H9 (cell line): ENCODE results near the gene EZH2. TPM values are rescaled to one million over a fixed set of nuclear protein-coding genes. Genes with fewer than 3 reads are reported as not detected.

Experiments
- DNase-seq: peaks from one replicate; pipeline ENCODE4 v3.0.0-alpha.2; 2017
- H2AFZ ChIP-seq: one replicate; pipeline ENCODE4 v1.6.1; 2013; ENCODE audit warnings: mild to moderate bottlenecking, low read length, control low read depth, moderate library complexity
- H2AK5ac ChIP-seq: 2 replicates; pipeline ENCODE4 v1.6.1; 2013; ENCODE audit warnings: low read length, control low read depth, mixed read lengths; ENCODE audit not compliant: insufficient read length
- H2BK120ac ChIP-seq: one replicate; pipeline ENCODE4 v1.6.1; 2013; ENCODE audit warnings: low read depth, mild to moderate bottlenecking, low read length, control low read depth, inconsistent platforms; ENCODE audit not compliant: poor library complexity, severe bottlenecking
- H2BK12ac ChIP-seq: 2 replicates; pipeline ENCODE4 v1.6.1; 2013; ENCODE audit warnings: low read length, control low read depth, mixed read lengths, low read depth; ENCODE audit not compliant: insufficient read length
- H2BK15ac ChIP-seq: 2 replicates; pipeline ENCODE4 v1.6.1; 2013; ENCODE audit warnings: low read depth, low read length, control low read depth
- H2BK20ac ChIP-seq: one replicate; pipeline ENCODE4 v1.6.1; 2013; ENCODE audit warnings: low read depth, mild to moderate bottlenecking, low read length, control low read depth, inconsistent platforms; ENCODE audit not compliant: poor library complexity, severe bottlenecking
- H2BK5ac ChIP-seq: 2 replicates; pipeline ENCODE4 v1.6.1; 2013; ENCODE audit warnings: low read length, control low read depth, mixed read lengths; ENCODE audit not compliant: insufficient read length
- H3K14ac ChIP-seq: 2 replicates; pipeline ENCODE4 v1.6.1; 2013; ENCODE audit warnings: low read length, control low read depth; ENCODE audit not compliant: insufficient read depth
- H3K18ac ChIP-seq: 2 replicates; pipeline ENCODE4 v1.6.1; 2013; ENCODE audit warnings: low read depth, mild to moderate bottlenecking, mixed read lengths, low read length, control low read depth; ENCODE audit not compliant: insufficient read length
- H3K23ac ChIP-seq: 2 replicates; pipeline ENCODE4 v1.6.1; 2013; ENCODE audit warnings: low read length, control low read depth, mixed read lengths, low read depth; ENCODE audit not compliant: insufficient read length
- H3K23me2 ChIP-seq: 2 replicates; pipeline ENCODE4 v1.6.1; 2013; ENCODE audit warnings: low read depth, mild to moderate bottlenecking, mixed read lengths, low read length, control low read depth; ENCODE audit not compliant: insufficient read length, poor library complexity, severe bottlenecking
- H3K27ac ChIP-seq: 2 replicates; pipeline ENCODE4 v1.5.1; 2013; ENCODE audit warnings: low read length, control low read depth, mixed read lengths, low read depth; ENCODE audit not compliant: insufficient read length
- H3K27me3 ChIP-seq: 2 replicates; pipeline ENCODE4 v1.6.1; 2013; ENCODE audit warnings: low read length, control low read depth, inconsistent platforms; ENCODE audit not compliant: insufficient read depth
- H3K4ac ChIP-seq: 2 replicates; pipeline ENCODE4 v1.6.1; 2013; ENCODE audit warnings: low read depth, mild to moderate bottlenecking, control low read depth, inconsistent platforms, low read length, moderate library complexity
- H3K4me1 ChIP-seq: 2 replicates; pipeline ENCODE4 v1.6.1; 2013; ENCODE audit warnings: low read length, control low read depth, inconsistent platforms; ENCODE audit not compliant: insufficient read depth
- H3K4me2 ChIP-seq: 2 replicates; pipeline ENCODE4 v1.6.1; 2013; ENCODE audit warnings: low read length, control low read depth, mixed read lengths; ENCODE audit not compliant: insufficient read length, insufficient read depth
- H3K56ac ChIP-seq: 2 replicates; pipeline ENCODE4 v1.6.1; 2013; ENCODE audit warnings: low read depth, mild to moderate bottlenecking, mixed read lengths, low read length, control low read depth; ENCODE audit not compliant: insufficient read length
- H3K79me1 ChIP-seq: 2 replicates; pipeline ENCODE4 v1.6.1; 2013; ENCODE audit warnings: low read depth, mild to moderate bottlenecking, moderate library complexity, low read length, control low read depth, inconsistent platforms; ENCODE audit not compliant: insufficient read depth, poor library complexity, severe bottlenecking
- H3K79me2 ChIP-seq: 2 replicates; pipeline ENCODE4 v1.6.1; 2013; ENCODE audit warnings: low read length, control low read depth, inconsistent platforms; ENCODE audit not compliant: insufficient read depth
- H3K9ac ChIP-seq: 2 replicates; pipeline ENCODE4 v1.6.1; 2013; ENCODE audit warnings: low read length, control low read depth, mixed read lengths; ENCODE audit not compliant: insufficient read length; ENCODE audit errors: extremely low read depth
- H3K9me3 ChIP-seq: one replicate; pipeline ENCODE4 v1.6.1; 2013; ENCODE audit warnings: low read depth, low read length, inconsistent platforms; ENCODE audit not compliant: control insufficient read depth
- H3T11ph ChIP-seq: one replicate; pipeline ENCODE4 v1.6.1; 2013; ENCODE audit warnings: mild to moderate bottlenecking, low read length, control low read depth, inconsistent platforms
- H4K20me1 ChIP-seq: one replicate; pipeline ENCODE4 v1.6.1; 2013; ENCODE audit not compliant: control insufficient read depth, insufficient read length, insufficient read depth
- H4K5ac ChIP-seq: 2 replicates; pipeline ENCODE4 v1.6.1; 2013; ENCODE audit warnings: low read depth, mild to moderate bottlenecking, mixed read lengths, low read length, control low read depth; ENCODE audit not compliant: insufficient read length
- H4K8ac ChIP-seq: replicated peaks from 2 replicates; pipeline ENCODE4 v1.6.1; 2013; ENCODE audit warnings: low read length, control low read depth, mixed read lengths, low read depth; ENCODE audit not compliant: insufficient read length
- H4K91ac ChIP-seq: 2 replicates; pipeline ENCODE4 v1.6.1; 2013; ENCODE audit warnings: low read depth, mild to moderate bottlenecking, moderate library complexity, mixed read lengths, low read length, control low read depth; ENCODE audit not compliant: insufficient read length
- H3K27ac Mint-ChIP-seq, 3 experiments: 2 replicates in 2 of 3; 3 replicates in 1 of 3; pipeline ENCODE4 v1.8.0; 2020 to 2021; ENCODE audit warnings: mixed read lengths in 3 of 3, mild to moderate bottlenecking in 1 of 3, moderate library complexity in 1 of 3
- H3K27me3 Mint-ChIP-seq: 2 replicates; pipeline ENCODE4 v1.8.0; 2021; ENCODE audit warnings: low read depth, mild to moderate bottlenecking, moderate library complexity, mixed read lengths
- H3K36me3 Mint-ChIP-seq, 3 experiments: 2 replicates in 2 of 3; 3 replicates in 1 of 3; pipeline ENCODE4 v1.8.0; 2020 to 2021; ENCODE audit warnings: low read depth in 3 of 3, mixed read lengths in 3 of 3; ENCODE audit not compliant: insufficient read depth in 1 of 3
- H3K4me1 Mint-ChIP-seq, 2 experiments: 2 replicates each; pipeline ENCODE4 v1.8.0; 2020; ENCODE audit warnings: mixed read lengths in 2 of 2
- H3K4me3 Mint-ChIP-seq, 2 experiments: 2 replicates in 1 of 2; 3 replicates in 1 of 2; pipeline ENCODE4 v1.8.0; 2020 to 2021; ENCODE audit warnings: mild to moderate bottlenecking in 2 of 2, mixed read lengths in 2 of 2, moderate library complexity in 1 of 2
- H3K9me3 Mint-ChIP-seq, 2 experiments: 2 replicates in 1 of 2; 3 replicates in 1 of 2; pipeline ENCODE4 v1.8.0; 2020; ENCODE audit warnings: mild to moderate bottlenecking in 2 of 2, mixed read lengths in 2 of 2, moderate library complexity in 1 of 2
- CTCF ChIP-seq: fragments of 200-600 bp; sonication (generic); conservative IDR thresholded peaks from 3 replicates; pipeline ENCODE4 v1.8.0; 2021; ENCODE audit warnings: antibody characterized with exemption, mild to moderate bottlenecking
- WGBS: extraction: QIAGEN DNeasy Blood & Tissue Kit; methylation state at CpG from one replicate; pipeline ENCODE4 v1.1.7; 2013; ENCODE audit warnings: missing lambda C conversion rate, low lambda C conversion rate, mixed read lengths; ENCODE audit not compliant: insufficient read length; ENCODE audit errors: extremely low coverage; 5-methylcytosine and 5-hydroxymethylcytosine counted together
- total RNA-seq: library from RNA; stranded (reverse); gene quantifications from 2 replicates; pipeline ENCODE4 v1.2.1, GENCODE V29; 2021

The EZH2 gene
- total RNA-seq, 1 experiment from 2014 or later: 41.3 TPM

GRCh38 chr7:148918058-148918596 lies 34.0 kb upstream of the EZH2 start:
- H3K4me2 ChIP-seq: no peak overlapping the region
- H2BK120ac ChIP-seq: no peak overlapping the region
- Mint-ChIP-seq H3K4me1 (peaks cover 2 to 6% of the 10 kb centered on the region in 2 experiments; a peak in 3 of 4 replicates), H3K36me3 (no peaks in the 10 kb centered on the region), H3K27me3 (no peaks in the 10 kb centered on the region), H3K9me3 (no peaks in the 10 kb centered on the region), H3K4me3 (no peak overlapping the region), H3K27ac (0 out of 7 replicates have a peak overlapping the region, but pooled peaks of 1 of the 3 experiments have one; percentile 4)
- no peaks in the 10 kb centered on the region for H3K23me2 ChIP-seq
- no peak overlapping the region for H3K27ac ChIP-seq
- H3K4me1 ChIP-seq: no peaks in the 10 kb centered on the region; the same call in 1 of the 2 replicates
- no peak overlapping the region for H2BK20ac ChIP-seq
- no peak overlapping the region for H3K4ac ChIP-seq
- H4K91ac ChIP-seq: no peak overlapping the region
- no peak overlapping the region for H2BK15ac ChIP-seq
- no peak for TF ChIP-seq CTCF
- H3K9me3 ChIP-seq: no peaks in the 10 kb centered on the region
- no peak overlapping the region for H3K56ac ChIP-seq
- H3K9ac ChIP-seq: no peak overlapping the region
- no peak overlapping the region for H4K8ac ChIP-seq
- H3K18ac ChIP-seq: no peak overlapping the region
- H4K5ac ChIP-seq: no peak overlapping the region
- H3K14ac ChIP-seq: no peak overlapping the region
- no peak overlapping the region for H3T11ph ChIP-seq
- H4K20me1 ChIP-seq: no peaks in the 10 kb centered on the region
- no CpG with 5 or more reads among the region's 10 CpGs for WGBS
- H2BK12ac ChIP-seq: no peak overlapping the region
- H3K23ac ChIP-seq: no peak overlapping the region
- H3K27me3 ChIP-seq: no peaks in the 10 kb centered on the region
- H3K79me2 ChIP-seq: no peaks in the 10 kb centered on the region
- no peak overlapping the region for H2AFZ ChIP-seq
- H2BK5ac ChIP-seq: no peak overlapping the region
- DNase-seq: no peak
- H3K79me1 ChIP-seq: no peaks in the 10 kb centered on the region
- H2AK5ac ChIP-seq: no peak overlapping the region
